HepG2 (cell line): ENCODE data around the gene IFIT3. TPM values are rescaled to one million over a fixed set of nuclear protein-coding genes. Genes with fewer than 3 reads are reported as not detected.
"Not testable (repeated sequence)": the region's sequence is repeated elsewhere in the genome, so short reads cannot be mapped to it uniquely, and the experiment has no call there.

Source experiments
- ATAC-seq: fragments of 200-7000 bp; cut with Tn5 transposase; 3 replicates; pipeline ENCODE4 v1.9.1; 2020; ENCODE audit warnings: mild to moderate bottlenecking, moderate library complexity
- BruUV-seq: library from RNA; stranded (reverse); fragments of 400-500 nt; replicated peaks from 2 replicates; lab custom pipeline; 2021; lab: Mats Ljungman, UMichigan
- CTCF ChIA-PET: fragments of 300-600 bp; formaldehyde crosslinking; extraction: SDS; loops from one replicate; lab custom pipeline; 2021; ENCODE audit warnings: low total read pairs, inconsistent platforms, low intra/inter-chr PET ratio; lab: Yijun Ruan, JAX
- POLR2A ChIA-PET: fragments of 350-600 bp; sonication (Branson Sonifier 250); formaldehyde crosslinking; loops from one replicate; lab custom pipeline; 2020; ENCODE audit warnings: antibody characterized with exemption, inconsistent platforms; lab: Yijun Ruan, JAX
- DNase-seq: peaks from one replicate; pipeline ENCODE4 v3.0.0-alpha.2; 2015; ENCODE audit warnings: low spot score
- FAIRE-seq: peaks from 3 replicates; lab custom pipeline; 2011; peaks lifted over from hg19 to GRCh38; lab: Jason Lieb, UNC
- H2AFZ ChIP-seq: one replicate; pipeline ENCODE4 v1.6.1; 2011; ENCODE audit warnings: low read length, inconsistent platforms
- H3K27ac ChIP-seq: fragments of 300-600 bp; 3 replicates; pipeline ENCODE4 v1.8.0; 2011; ENCODE audit warnings: mixed run types, mild to moderate bottlenecking, mixed read lengths, low read length, inconsistent platforms; ENCODE audit not compliant: insufficient read depth; ENCODE audit errors: extremely low read length
- H3K27me3 ChIP-seq, 2 experiments: fragments of 200-600 bp in 1 of 2; 2 replicates in 1 of 2; 3 replicates in 1 of 2; pipeline versions ENCODE4 v1.6.0 to v1.8.0; 2011; ENCODE audit warnings: low read length in 2 of 2, mild to moderate bottlenecking in 2 of 2, moderate library complexity in 2 of 2, inconsistent platforms in 1 of 2; ENCODE audit not compliant: insufficient read depth in 2 of 2, control insufficient read depth in 1 of 2
- H3K36me3 ChIP-seq, 2 experiments: fragments of 200-600 bp in 1 of 2; replicated peaks in 1 of 2; 2 replicates in 1 of 2; 3 replicates in 1 of 2; pipeline versions ENCODE4 v1.5.1 to v1.8.0; 2011; ENCODE audit warnings: low read length in 2 of 2, inconsistent platforms in 1 of 2; ENCODE audit not compliant: insufficient read depth in 2 of 2, control insufficient read depth in 1 of 2
- H3K4me1 ChIP-seq: 2 replicates; pipeline ENCODE4 v1.5.1; 2012; ENCODE audit warnings: low read length, inconsistent platforms; ENCODE audit not compliant: insufficient read depth
- H3K4me2 ChIP-seq: 2 replicates; pipeline ENCODE4 v1.6.0; 2011; ENCODE audit warnings: low read depth, low read length, inconsistent platforms
- H3K4me3 ChIP-seq, 3 experiments: fragments of 200-600 bp in 1 of 3; sonication (generic), shearing (Covaris generic) in 1 of 3; replicated peaks in 1 of 3; 2 replicates each; pipeline ENCODE4 v1.5.1; 2011 to 2016; ENCODE audit warnings: low read length in 3 of 3, inconsistent platforms in 2 of 3, low read depth in 2 of 3, mild to moderate bottlenecking in 2 of 3, control low read depth in 1 of 3, mixed read lengths in 1 of 3; ENCODE audit not compliant: insufficient read depth in 1 of 3
- H3K79me2 ChIP-seq: one replicate; pipeline ENCODE4 v1.6.1; 2011; ENCODE audit warnings: low read length, inconsistent platforms; ENCODE audit not compliant: insufficient read depth
- H3K9ac ChIP-seq: 2 replicates; pipeline ENCODE4 v1.6.0; 2011; ENCODE audit warnings: mild to moderate bottlenecking, low read depth, low read length, inconsistent platforms; ENCODE audit not compliant: insufficient read depth
- H3K9me3 ChIP-seq: 2 replicates; pipeline ENCODE4 v1.5.1; 2012; ENCODE audit warnings: mild to moderate bottlenecking, low read length
- H4K20me1 ChIP-seq: 2 replicates; pipeline ENCODE4 v1.6.0; 2011; ENCODE audit warnings: inconsistent platforms, mild to moderate bottlenecking, low read length, moderate library complexity; ENCODE audit not compliant: insufficient read depth
- ATF7 ChIP-seq, 2 experiments: fragments of 450-650 bp in 1 of 2; sonication (generic) in 1 of 2; formaldehyde crosslinking in 1 of 2; IDR thresholded peaks; 2 replicates each; pipeline versions ENCODE4 v1.4.0 to v1.6.1; 2016 to 2020; ENCODE audit warnings: antibody characterized with exemption in 1 of 2, mild to moderate bottlenecking in 1 of 2, missing genetic modification reagents in 1 of 2
- BHLHE40 ChIP-seq: IDR thresholded peaks from 2 replicates; pipeline ENCODE4 v1.6.1; 2011; ENCODE audit warnings: low read length, improper control_type of control experiment
- CREB1 ChIP-seq, 2 experiments: fragments of 450-650 bp in 1 of 2; IDR thresholded peaks; 2 replicates each; pipeline ENCODE4 v1.6.1; 2016 to 2017; ENCODE audit warnings: control low read depth in 1 of 2, mild to moderate bottlenecking in 1 of 2, missing compliant biosample characterization in 1 of 2, missing genetic modification characterization in 1 of 2
- EZH2 ChIP-seq: conservative IDR thresholded peaks from 2 replicates; pipeline ENCODE4 v1.6.1; 2012; ENCODE audit warnings: mild to moderate bottlenecking, low read depth, low read length, moderate library complexity
- GATAD1 ChIP-seq: IDR thresholded peaks from 2 replicates; pipeline ENCODE4 v1.6.1; 2016; ENCODE audit warnings: missing genetic modification reagents, missing compliant biosample characterization
- HDAC1 ChIP-seq: sonication (generic); formaldehyde crosslinking; IDR thresholded peaks from 2 replicates; pipeline ENCODE4 v1.5.1; 2020; ENCODE audit warnings: mild to moderate bottlenecking, missing genetic modification reagents
- MXD1 ChIP-seq: sonication (generic); formaldehyde crosslinking; IDR thresholded peaks from 2 replicates; pipeline ENCODE4 v1.4.0; 2020; ENCODE audit warnings: mild to moderate bottlenecking, missing genetic modification reagents
- PHF21A ChIP-seq: sonication (generic); formaldehyde crosslinking; IDR thresholded peaks from 2 replicates; pipeline ENCODE4 v1.5.0; 2020; ENCODE audit warnings: mild to moderate bottlenecking, missing genetic modification reagents
- TBX2 ChIP-seq: sonication (generic); formaldehyde crosslinking; IDR thresholded peaks from 2 replicates; pipeline ENCODE4 v1.5.0; 2020; ENCODE audit warnings: missing genetic modification reagents, mild to moderate bottlenecking, borderline replicate concordance
- ZNF33A ChIP-seq: sonication (generic); formaldehyde crosslinking; IDR thresholded peaks from 2 replicates; pipeline ENCODE4 v1.5.1; 2020; ENCODE audit warnings: missing genetic modification reagents, mild to moderate bottlenecking, moderate library complexity, borderline replicate concordance
- ZNF574 ChIP-seq: sonication (generic); formaldehyde crosslinking; IDR thresholded peaks from 2 replicates; pipeline ENCODE4 v1.4.0; 2020; ENCODE audit warnings: missing genetic modification reagents
- WGBS: methylation state at CpG from one replicate; pipeline ENCODE4 v1.1.6; 2017; ENCODE audit warnings: low lambda C conversion rate; 5-methylcytosine and 5-hydroxymethylcytosine counted together
- in situ Hi-C: cut with HindIII; loops from 2 replicates; pipeline ENCODE4 v1.10.0; 2017; ENCODE audit warnings: low pct_unique_long_range_greater_than_20kb; ENCODE audit not compliant: extremely low pct_ligation_motif_present
- intact Hi-C: fragments of 100-400 bp; cut with micrococcal nuclease; formaldehyde crosslinking; loops from one replicate; pipeline ENCODE4 v1.10.0; 2022; ENCODE audit not compliant: unreplicated experiment
- polyA plus RNA-seq, 8 experiments: library from polyadenylated mRNA; depleted of rRNA in 3 of 8; stranded (reverse) in 7 of 8; unstranded in 1 of 8; fragments of >200 nt; fragmentation: Illumina TruSeq in 4 of 8; extraction: Trizol in 4 of 8; gene quantifications; 2 replicates each; pipeline versions ENCODE4 v1.2.1 to v1.2.3, GENCODE V29; 2011 to 2016; ENCODE audit warnings: low read depth in 4 of 8, missing spikeins in 1 of 8, mixed read lengths in 1 of 8; ENCODE audit not compliant: insufficient read depth in 1 of 8
- total RNA-seq, 5 experiments: library from RNA; depleted of rRNA; stranded (reverse); fragments of >200 nt; fragmentation: Illumina TruSeq; extraction: Trizol; gene quantifications; 2 replicates each; pipeline ENCODE4 v1.2.3, GENCODE V29; 2016; ENCODE audit warnings: low read depth in 1 of 5

The IFIT3 gene
- total and polyA plus RNA-seq, 2 of the 13 experiments (the other 11 are each of a cell fraction or from before 2014, with no cell fraction given): 0.48 to 3.1 TPM

GRCh38 chr10:89348975-89349374 is 21.2 kb downstream of the IFIT3 start (continued):
- TF ChIP-seq ZNF33A (CRISPR knock-in tag) (no peak), MXD1 (no peak), BHLHE40 (no peak), CREB1 (IDR thresholded peaks at IDR 0.05) (no peak), CREB1 (CRISPR knock-in tag; IDR thresholded peaks at IDR 0.05) (no peak), EZH2 (no peak), GATAD1 (CRISPR knock-in tag) (no peak)
- TF ChIP-seq, all 625 proteins: peak for 0

- in situ Hi-C loops; H3K79me2 ChIP-seq; DNase-seq; H3K27me3 ChIP-seq; H4K20me1 ChIP-seq; intact Hi-C loops; H3K9me3 ChIP-seq; CTCF ChIA-PET; FAIRE-seq; H3K36me3 ChIP-seq; BruUV-seq; H2AFZ ChIP-seq; TF ChIP-seq ATF7 (CRISPR knock-in tag; IDR thresholded peaks at IDR 0.05): not testable (repeated sequence)
- Histone ChIP-seq H3K9ac (peak overlapping the region; percentile 52; the same call in 1 of the 2 replicates), H3K4me1 (peaks cover 75% of the 10 kb centered on the region), H3K4me2 (peak overlapping the region; percentile 69), H3K4me3 (peak overlapping the region; percentile 30 to 56 (median 41); a peak in 5 of 6 replicates), H3K27ac (peak overlapping the region; percentile 68)
- 0 out of 2 replicates have a peak, but pooled peaks have one; percentile 45 for TF ChIP-seq ATF7 (IDR thresholded peaks at IDR 0.05)
- TF ChIP-seq TBX2 (CRISPR knock-in tag): 0 out of 2 replicates have a peak, but pooled peaks have one; percentile 10
- peak; percentile 32; the same call in 1 of the 2 replicates for TF ChIP-seq HDAC1 (CRISPR knock-in tag)
- TF ChIP-seq ZNF574 (CRISPR knock-in tag): 0 out of 2 replicates have a peak, but pooled peaks have one; percentile 17
- 0 out of 2 replicates have a peak, but pooled peaks have one; percentile 6 for TF ChIP-seq PHF21A (CRISPR knock-in tag)
- POLR2A ChIA-PET: interaction anchor here (1.0 to 3.5 kb wide), 7 partner anchors 19 to 293 kb away, joined by 3 to 17 read pairs (median 4); partner anchors contain the start of genes IFIT1, IFIT2 and IFIT3
- WGBS: 2% methylated on average over 7 of the region's 7 CpGs
- ATAC-seq: peak; percentile 36
Measured at GRCh38 chr10:89350631-89351315, 23.0 kb downstream of the IFIT3 start.
